SU-DHL-6 (cell line): ENCODE measurements around the gene NPAS3.

Experiments used
- H2AFZ ChIP-seq: fragments of 200-600 bp; sonication (generic); 2 replicates; pipeline ENCODE4 v1.6.1; 2014; ENCODE audit warnings: low read depth, mild to moderate bottlenecking, moderate library complexity, mixed read lengths, antibody characterized with exemption, low read length; ENCODE audit not compliant: severe bottlenecking
- H3F3A ChIP-seq: fragments of 200-600 bp; shearing (Covaris generic); 2 replicates; pipeline ENCODE4 v1.6.0; 2016; ENCODE audit warnings: antibody characterized with exemption, mild to moderate bottlenecking; ENCODE audit not compliant: insufficient read depth
- H3K27ac ChIP-seq: fragments of 200-600 bp; sonication (generic); 2 replicates; pipeline ENCODE4 v1.5.1; 2016; ENCODE audit warnings: low read depth, mild to moderate bottlenecking, low read length, moderate library complexity, mixed read lengths
- H3K27me3 ChIP-seq: fragments of 200-600 bp; sonication (generic), shearing (Covaris generic); 2 replicates; pipeline ENCODE4 v1.6.0; 2014; ENCODE audit warnings: mild to moderate bottlenecking, low read length
- H3K36me3 ChIP-seq: fragments of 200-600 bp; sonication (generic); 2 replicates; pipeline ENCODE4 v1.6.1; 2014; ENCODE audit warnings: mild to moderate bottlenecking, low read length, mixed read lengths
- H3K4me2 ChIP-seq: fragments of 300-600, 200-600 bp; shearing (Covaris generic), sonication (generic); 2 replicates; pipeline ENCODE4 v1.6.0; 2014; ENCODE audit warnings: low read length, low read depth, mild to moderate bottlenecking; ENCODE audit not compliant: poor library complexity, severe bottlenecking
- H3K4me3 ChIP-seq: fragments of 200-600 bp; sonication (generic); 2 replicates; pipeline ENCODE4 v1.5.1; 2014; ENCODE audit warnings: antibody characterized with exemption, low read length, mild to moderate bottlenecking, mixed read lengths; ENCODE audit not compliant: insufficient read depth, poor library complexity, severe bottlenecking
- H3K79me2 ChIP-seq: fragments of 200-600 bp; sonication (generic); 2 replicates; pipeline ENCODE4 v1.6.1; 2014; ENCODE audit warnings: mild to moderate bottlenecking, low read length, moderate library complexity; ENCODE audit not compliant: insufficient read depth
- H3K9ac ChIP-seq: fragments of 200-600 bp; sonication (generic); 2 replicates; pipeline ENCODE4 v1.7.0; 2014; ENCODE audit warnings: mild to moderate bottlenecking, low read length
- H3K9me2 ChIP-seq: fragments of 200-600 bp; sonication (generic); replicated peaks from 2 replicates; pipeline ENCODE4 v1.6.1; 2014; ENCODE audit warnings: low read length; ENCODE audit not compliant: insufficient read depth
- H3K9me3 ChIP-seq: fragments of 200-600 bp; sonication (generic); 2 replicates; pipeline ENCODE4 v1.6.1; 2014; ENCODE audit warnings: low read length, mixed read lengths; ENCODE audit not compliant: insufficient read depth
- H4K20me1 ChIP-seq: fragments of 200-600 bp; sonication (generic); 2 replicates; pipeline ENCODE4 v1.6.1; 2014; ENCODE audit warnings: low read depth, mild to moderate bottlenecking, antibody characterized with exemption, low read length, moderate library complexity, mixed read lengths
- EZH2phosphoT487 ChIP-seq: fragments of 200-600 bp; sonication (generic), shearing (Covaris generic); conservative IDR thresholded peaks from 2 replicates; pipeline ENCODE4 v1.6.1; 2018; ENCODE audit warnings: mild to moderate bottlenecking, antibody characterized with exemption, low read length, moderate library complexity, mixed read lengths
- TF ChIP-seq, protein P1 (sequence below): fragments of 200-600 bp; sonication (generic); IDR thresholded peaks from one replicate; pipeline ENCODE4 v1.5.1; 2017; ENCODE audit warnings: antibody characterized with exemption, mild to moderate bottlenecking, low read length, moderate library complexity; ENCODE audit not compliant: insufficient read depth, poor library complexity, severe bottlenecking

Gene NPAS3

DNA sequence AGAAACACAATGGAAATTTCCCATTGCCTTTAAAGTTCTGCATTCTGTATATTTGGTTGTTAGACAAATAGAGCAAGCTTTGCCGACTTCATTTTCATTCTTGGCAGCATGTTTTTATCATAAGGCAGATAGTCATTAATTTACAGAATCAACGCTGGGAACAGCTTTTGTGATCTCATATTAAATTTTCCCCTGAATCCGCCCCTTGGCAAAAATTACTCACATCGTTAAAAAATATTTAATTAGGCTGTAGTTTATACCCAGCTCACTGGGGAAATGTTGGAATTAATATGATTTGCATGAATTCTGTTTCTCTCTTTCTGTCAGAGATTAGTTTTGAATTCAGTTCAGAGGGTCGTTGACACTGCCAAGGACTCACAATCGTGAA lies 714.6 kb downstream of the NPAS3 start:
- Histone ChIP-seq H2AFZ (no peak overlapping the region), H3K4me2 (no peak overlapping the region), H3F3A (no peaks in the 10 kb centered on the region)

DNA sequence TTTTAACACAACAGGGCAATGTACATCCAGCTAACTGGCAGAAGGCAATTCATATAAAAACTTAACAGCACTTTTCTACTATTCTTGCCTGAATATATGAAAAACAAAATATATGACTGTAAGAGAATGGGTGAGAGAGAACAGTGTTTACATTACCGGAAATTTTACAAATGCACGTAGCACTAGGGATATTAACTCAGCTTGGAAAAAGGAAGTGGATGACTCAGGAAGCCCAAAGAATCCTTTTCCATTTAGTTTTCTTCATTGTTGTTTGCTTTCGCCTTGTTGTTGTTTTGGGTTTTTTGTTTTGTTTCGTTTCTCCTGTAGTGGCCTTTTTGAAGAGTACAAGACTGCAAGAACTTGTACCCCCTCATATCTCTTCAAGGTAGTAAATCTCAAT lies 716.7 kb downstream of the NPAS3 start:
- Histone ChIP-seq H3K9me3 (no peaks in the 10 kb centered on the region), H3K4me3 (no peak overlapping the region), H3K9me2 (no peaks in the 10 kb centered on the region), H3K36me3 (no peaks in the 10 kb centered on the region), H3K79me2 (no peaks in the 10 kb centered on the region), H2AFZ (no peak overlapping the region), H3K27me3 (no peaks in the 10 kb centered on the region), H3K4me2 (no peak overlapping the region), H3K9ac (no peak overlapping the region), H3F3A (no peaks in the 10 kb centered on the region), H4K20me1 (no peaks in the 10 kb centered on the region), H3K27ac (no peak overlapping the region)
- TF ChIP-seq, protein P1, sequence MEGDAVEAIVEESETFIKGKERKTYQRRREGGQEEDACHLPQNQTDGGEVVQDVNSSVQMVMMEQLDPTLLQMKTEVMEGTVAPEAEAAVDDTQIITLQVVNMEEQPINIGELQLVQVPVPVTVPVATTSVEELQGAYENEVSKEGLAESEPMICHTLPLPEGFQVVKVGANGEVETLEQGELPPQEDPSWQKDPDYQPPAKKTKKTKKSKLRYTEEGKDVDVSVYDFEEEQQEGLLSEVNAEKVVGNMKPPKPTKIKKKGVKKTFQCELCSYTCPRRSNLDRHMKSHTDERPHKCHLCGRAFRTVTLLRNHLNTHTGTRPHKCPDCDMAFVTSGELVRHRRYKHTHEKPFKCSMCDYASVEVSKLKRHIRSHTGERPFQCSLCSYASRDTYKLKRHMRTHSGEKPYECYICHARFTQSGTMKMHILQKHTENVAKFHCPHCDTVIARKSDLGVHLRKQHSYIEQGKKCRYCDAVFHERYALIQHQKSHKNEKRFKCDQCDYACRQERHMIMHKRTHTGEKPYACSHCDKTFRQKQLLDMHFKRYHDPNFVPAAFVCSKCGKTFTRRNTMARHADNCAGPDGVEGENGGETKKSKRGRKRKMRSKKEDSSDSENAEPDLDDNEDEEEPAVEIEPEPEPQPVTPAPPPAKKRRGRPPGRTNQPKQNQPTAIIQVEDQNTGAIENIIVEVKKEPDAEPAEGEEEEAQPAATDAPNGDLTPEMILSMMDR: no peak
- TF ChIP-seq EZH2phosphoT487: no peak

More for the DNA sequence above, 714.6 kb downstream of the NPAS3 start:
- no peaks in the 10 kb centered on the region for H3K36me3 ChIP-seq
- H3K4me3 ChIP-seq: no peak overlapping the region
- no peaks in the 10 kb centered on the region for H4K20me1 ChIP-seq
- H3K27me3 ChIP-seq: no peaks in the 10 kb centered on the region
- H3K79me2 ChIP-seq: no peaks in the 10 kb centered on the region
- H3K27ac ChIP-seq: no peak overlapping the region
- no peak overlapping the region for H3K9ac ChIP-seq
- TF ChIP-seq, protein P1: no peak
- no peak for TF ChIP-seq EZH2phosphoT487
- no peaks in the 10 kb centered on the region for H3K9me3 ChIP-seq
- no peaks in the 10 kb centered on the region for H3K9me2 ChIP-seq

DNA sequence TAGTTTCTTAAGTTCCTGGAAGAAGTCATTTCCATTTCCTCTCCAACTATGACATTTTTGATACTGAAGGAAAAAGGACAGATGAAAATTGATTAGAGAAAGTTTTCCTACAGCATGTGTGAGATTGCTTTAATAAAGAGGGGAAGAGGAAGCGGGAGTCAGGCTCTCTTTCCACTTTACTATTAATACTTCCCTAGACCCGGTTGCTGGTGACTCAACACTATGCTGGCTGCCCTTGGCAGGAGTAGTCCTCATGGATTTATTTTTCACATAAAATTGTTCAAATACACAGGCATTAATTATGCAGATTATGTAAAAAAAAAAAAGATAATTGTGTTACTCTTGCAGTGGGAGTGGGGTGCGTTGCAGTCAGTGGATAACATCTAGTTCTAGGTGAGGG lies 718.8 kb downstream of the NPAS3 start:
- no peaks in the 10 kb centered on the region for H3F3A ChIP-seq
- no peaks in the 10 kb centered on the region for H3K9me3 ChIP-seq
- no peak overlapping the region for H3K4me2 ChIP-seq
- no peak overlapping the region for H3K9ac ChIP-seq
- H3K9me2 ChIP-seq: no peaks in the 10 kb centered on the region
- H3K4me3 ChIP-seq: no peak overlapping the region
- no peak overlapping the region for H3K27ac ChIP-seq
- no peaks in the 10 kb centered on the region for H3K27me3 ChIP-seq
- no peak for TF ChIP-seq EZH2phosphoT487
- TF ChIP-seq, protein P1: no peak
- H3K79me2 ChIP-seq: no peaks in the 10 kb centered on the region
- H3K36me3 ChIP-seq: no peaks in the 10 kb centered on the region
- H2AFZ ChIP-seq: no peak overlapping the region
- H4K20me1 ChIP-seq: no peaks in the 10 kb centered on the region
